Aorta (tissue), 5 donors: Measurements from ENCODE around the gene GPRIN1. TPM values are rescaled to one million over a fixed set of nuclear protein-coding genes. Genes with fewer than 3 reads are reported as not detected.

Source experiments
- ATAC-seq: fragments of 200-7000 bp; cut with Tn5 transposase; one replicate; pipeline ENCODE4 v1.9.1; 2022; ENCODE audit warnings: moderate library complexity; ENCODE audit not compliant: low FRiP score
- DNase-seq, 2 donors: peaks; one replicate each; pipeline ENCODE4 v3.0.0-alpha.2; 2020
- H3K27ac ChIP-seq, 2 donors: one replicate each; pipeline ENCODE4 v1.5.1; 2013; ENCODE audit warnings: low read length in 2 of 2, mild to moderate bottlenecking in 2 of 2, moderate library complexity in 2 of 2, control low read depth in 1 of 2, inconsistent platforms in 1 of 2, low read depth in 1 of 2
- H3K27me3 ChIP-seq, 2 donors: one replicate each; pipeline ENCODE4 v1.6.1; 2013; ENCODE audit warnings: control low read depth in 1 of 2, low read length in 1 of 2, mild to moderate bottlenecking in 1 of 2, moderate library complexity in 1 of 2; ENCODE audit not compliant: insufficient read depth in 2 of 2, control insufficient read depth in 1 of 2
- H3K36me3 ChIP-seq, 2 donors: one replicate each; pipeline ENCODE4 v1.6.1; 2013; ENCODE audit warnings: control low read depth in 1 of 2, low read length in 1 of 2, mild to moderate bottlenecking in 1 of 2; ENCODE audit not compliant: insufficient read depth in 2 of 2, control insufficient read depth in 1 of 2
- H3K4me1 ChIP-seq, 2 donors: one replicate each; pipeline ENCODE4 v1.6.1; 2013; ENCODE audit warnings: low read length in 2 of 2, control low read depth in 1 of 2, mild to moderate bottlenecking in 1 of 2, moderate library complexity in 1 of 2; ENCODE audit not compliant: insufficient read depth in 2 of 2, control insufficient read depth in 1 of 2
- H3K4me3 ChIP-seq, 2 donors: one replicate each; pipeline ENCODE4 v1.5.1; 2013; ENCODE audit warnings: low read length in 2 of 2, control low read depth in 1 of 2, mild to moderate bottlenecking in 1 of 2
- H3K9me3 ChIP-seq: one replicate; pipeline ENCODE4 v1.6.1; 2013; ENCODE audit warnings: mild to moderate bottlenecking, low read length; ENCODE audit not compliant: control insufficient read depth
- WGBS, 2 donors: extraction: QIAGEN DNeasy Blood & Tissue Kit; methylation state at CpG; one replicate each; pipeline ENCODE4 v1.1.7; 2013; 5-methylcytosine and 5-hydroxymethylcytosine counted together
- intact Hi-C, 2 donors: fragments of 100-400 bp; cut with DNase I; formaldehyde crosslinking; loops; one replicate each; pipeline versions ENCODE4 v1.14.2 to v1.15.0; 2022
- polyA plus RNA-seq, 2 donors: library from polyadenylated mRNA; stranded (reverse); fragments of 200-250 nt; gene quantifications; one replicate each; pipeline ENCODE4 v1.2.3, GENCODE V29; 2013
- total RNA-seq, 2 donors: library from RNA; stranded (reverse); fragmentation: NEBNext Ultra II Directional; extraction: Animal tissue kit (Norgen Biotek cat#: 25700); gene quantifications; one replicate each; pipeline ENCODE4 v1.2.1, GENCODE V29; 2021
- donor health status: healthy with polysubstance abuse.
- donor health status: Bipolar disorder and iron deficiency.
- donor health status: DM: no; HTN: no; CAD: no.
- donor health status: DM: no; HTN: no; CAD: no.
- donor health status: DM: yes; HTN: yes; CAD: no.

The GPRIN1 gene
- total and polyA plus RNA-seq, 4 donors, result 0.15 to 0.87 (median 0.66) TPM

- H3K27ac ChIP-seq, result no peak overlapping the region
- H3K36me3 ChIP-seq, result no peaks in the 10 kb centered on the region
- intact Hi-C loops, result loop anchor here in 1 of 2 donors (10.0 kb wide), 1 partner anchor 237 kb away; the partner anchor contains the start of gene CLTB
- H3K27me3 ChIP-seq, result no peaks in the 10 kb centered on the region
- DNase-seq (no peak), ATAC-seq (no peak)
- no peaks in the 10 kb centered on the region for H3K4me1 ChIP-seq
- WGBS, 2 donors, result 36 to 41% methylated on average over 8 of the region's 8 CpGs
- no peaks in the 10 kb centered on the region for H3K9me3 ChIP-seq
- no peak overlapping the region for H3K4me3 ChIP-seq
Measured at GRCh38 chr5:176652136-176652535, 42.2 kb upstream of the GPRIN1 start.

- no peaks in the 10 kb centered on the region for H3K36me3 ChIP-seq
- H3K4me3 ChIP-seq, result no peak overlapping the region
- no peaks in the 10 kb centered on the region for H3K9me3 ChIP-seq
- WGBS, 2 donors, result 90 to 93% methylated on average over 17 of the region's 17 CpGs
- intact Hi-C loops, result loop anchor here in 1 of 2 donors (10.0 kb wide), 1 partner anchor 237 kb away; the partner anchor contains the start of gene CLTB
- H3K27me3 ChIP-seq, result no peaks in the 10 kb centered on the region
- no peak for ATAC-seq
- no peak overlapping the region for H3K27ac ChIP-seq
- DNase-seq, result no peak
- H3K4me1 ChIP-seq, result no peaks in the 10 kb centered on the region
Measured at GRCh38 chr5:176651472-176651980, 41.6 kb upstream of the GPRIN1 start.

GRCh38 chr5:176650354-176650884 is 40.5 kb upstream of the GPRIN1 start:
- 74 to 82% methylated on average over 8 of the region's 8 CpGs for whole genome bisulfite sequencing, 2 donors
- H3K27me3 ChIP-seq, result no peaks in the 10 kb centered on the region
- no peak overlapping the region for H3K4me3 ChIP-seq
- intact Hi-C loops, result loop anchor here in 1 of 2 donors (10.0 kb wide), 1 partner anchor 236 kb away; the partner anchor contains the start of gene CLTB
- ATAC-seq (no peak), DNase-seq (no peak)
- no peaks in the 10 kb centered on the region for H3K36me3 ChIP-seq
- no peak overlapping the region for H3K27ac ChIP-seq
- no peaks in the 10 kb centered on the region for H3K9me3 ChIP-seq
- H3K4me1 ChIP-seq, result no peaks in the 10 kb centered on the region

- Histone ChIP-seq H3K27me3 (no peaks in the 10 kb centered on the region), H3K36me3 (no peaks in the 10 kb centered on the region), H3K4me1 (no peaks in the 10 kb centered on the region), H3K27ac (no peak overlapping the region), H3K4me3 (no peak overlapping the region), H3K9me3 (no peaks in the 10 kb centered on the region)
- 68 to 73% methylated on average over 15 of the region's 15 CpGs for WGBS, 2 donors
- no peak for ATAC-seq
- intact Hi-C loops, result loop anchor here (5.0 to 10.0 kb wide), 3 partner anchors 106 to 234 kb away; partner anchors contain the start of genes CLTB (in 1 of the 2) and RNF44 (in 1 of the 2)
- DNase-seq, result no peak
Measured at GRCh38 chr5:176648474-176649194, 38.7 kb upstream of the GPRIN1 start.

GRCh38 chr5:176647843-176648473 is 38.0 kb upstream of the GPRIN1 start:
- H3K27me3 ChIP-seq, result no peaks in the 10 kb centered on the region
- no peak for ATAC-seq
- no peaks in the 10 kb centered on the region for H3K36me3 ChIP-seq
- 4 to 5% methylated on average over 19 to 20 of the region's 20 CpGs for WGBS, 2 donors
- DNase-seq, result peak in 1 of 2 donors; percentile 89
- no peaks in the 10 kb centered on the region for H3K9me3 ChIP-seq
- H3K4me3 ChIP-seq, result peak overlapping the region; percentile 40 to 82
- intact Hi-C loops, result loop anchor here (5.0 to 10.0 kb wide), 3 partner anchors 106 to 233 kb away; partner anchors contain the start of genes CLTB (in 1 of the 2) and RNF44 (in 1 of the 2)
- H3K4me1 ChIP-seq, result no peaks in the 10 kb centered on the region
- H3K27ac ChIP-seq, result no peak overlapping the region

- no peaks in the 10 kb centered on the region for H3K36me3 ChIP-seq
- H3K27me3 ChIP-seq, result no peaks in the 10 kb centered on the region
- DNase-seq (peak; percentile 100), ATAC-seq (peak; percentile 98)
- peak within 1 kb of the TSS in 1 of 2 donors; percentile 26 for H3K27ac ChIP-seq
- H3K4me1 ChIP-seq, result no peaks in the 10 kb centered on the region
- 1% methylated on average over 42 to 63 of the region's 63 CpGs for WGBS, 2 donors
- no peaks in the 10 kb centered on the region for H3K9me3 ChIP-seq
- intact Hi-C loops, result loop anchor here (5.0 to 10.0 kb wide), 3 partner anchors 105 to 232 kb away; partner anchors contain the start of genes CLTB (in 1 of the 2) and RNF44 (in 1 of the 2)
- peak within 1 kb of the TSS; percentile 40 to 82 for H3K4me3 ChIP-seq
Measured at GRCh38 chr5:176647030-176647842, 37.3 kb upstream of the GPRIN1 start, which contains the start of gene TSPAN17. Gene TSPAN17 (plus strand): TSS chr5:176647484. CDS start chr5:176647616, 132 bp downstream.

- DNase-seq, result peak in 1 of 2 donors; percentile 80
- intact Hi-C loops, result loop anchor here (5.0 to 10.0 kb wide), 3 partner anchors 104 to 232 kb away; partner anchors contain the start of genes CLTB (in 1 of the 2) and RNF44 (in 1 of the 2)
- H3K27ac ChIP-seq, result peak overlapping the region in 1 of 2 donors; percentile 26
- ATAC-seq, result no peak
- no peaks in the 10 kb centered on the region for H3K9me3 ChIP-seq
- WGBS, 2 donors, result 20 to 28% methylated on average over 11 of the region's 11 CpGs
- no peaks in the 10 kb centered on the region for H3K4me1 ChIP-seq
- H3K27me3 ChIP-seq, result no peaks in the 10 kb centered on the region
- H3K36me3 ChIP-seq, result no peaks in the 10 kb centered on the region
- no peak overlapping the region for H3K4me3 ChIP-seq
Measured at GRCh38 chr5:176646707-176647029, 36.7 kb upstream of the GPRIN1 start.
